Uterus (tissue), 4 donors: Measurements from ENCODE around the gene IL1F10. TPM values are rescaled to one million over a fixed set of nuclear protein-coding genes. Genes with fewer than 3 reads are reported as not detected.

Experiments used
- DNase-seq, 2 donors: peaks; one replicate each; pipeline ENCODE4 v3.0.0-alpha.2; 2019 to 2020
- H3K27ac ChIP-seq, 2 donors: fragments of 200-600 bp; sonication (generic); 1 replicate in 1 of 2; 2 replicates in 1 of 2; pipeline ENCODE4 v1.5.1; 2016 to 2018
- H3K27me3 ChIP-seq, 2 donors: fragments of 200-600 bp; sonication (generic); one replicate each; pipeline ENCODE4 v1.5.1; 2018 to 2019; ENCODE audit warnings: control low read depth in 1 of 2
- H3K36me3 ChIP-seq, 2 donors: fragments of 200-600 bp; sonication (generic); one replicate each; pipeline ENCODE4 v1.5.1; 2019; ENCODE audit warnings: control low read depth in 1 of 2
- H3K4me1 ChIP-seq, 2 donors: fragments of 200-600 bp; sonication (generic); one replicate each; pipeline ENCODE4 v1.5.1; 2018 to 2019; ENCODE audit warnings: control low read depth in 1 of 2
- H3K4me3 ChIP-seq, 2 donors: fragments of 200-600 bp; sonication (generic); 1 replicate in 1 of 2; 2 replicates in 1 of 2; pipeline ENCODE4 v1.5.1; 2018 to 2019; ENCODE audit warnings: mild to moderate bottlenecking in 1 of 2
- H3K9me3 ChIP-seq, 2 donors: fragments of 200-600 bp; sonication (generic); one replicate each; pipeline ENCODE4 v1.5.1; 2019; ENCODE audit warnings: control low read depth in 1 of 2
- CTCF ChIP-seq, 4 experiments: fragments of 200-600 bp in 2 of 4; fragments of 450-650 bp in 2 of 4; sonication (generic) in 2 of 4; IDR thresholded peaks; one replicate each; pipeline ENCODE4 v1.5.1; 2016 to 2019; ENCODE audit warnings: antibody characterized with exemption in 4 of 4, mild to moderate bottlenecking in 2 of 4, moderate library complexity in 1 of 4
- POLR2A ChIP-seq, 2 donors: fragments of 450-650 bp; IDR thresholded peaks; one replicate each; pipeline ENCODE4 v1.6.1; 2016; ENCODE audit warnings: antibody characterized with exemption in 2 of 2, mild to moderate bottlenecking in 1 of 2, moderate library complexity in 1 of 2
- intact Hi-C: fragments of 100-400 bp; cut with DNase I; formaldehyde crosslinking; loops from one replicate; pipeline ENCODE4 v1.15.1; 2023; ENCODE audit warnings: low total_unique reads
- total RNA-seq, 4 donors: library from RNA; depleted of rRNA in 3 of 4; stranded (reverse); fragments of >200 nt in 3 of 4; gene quantifications; one replicate each; pipeline versions ENCODE4 v1.1.0 to v1.2.4, GENCODE V29; 2014 to 2023
- donor health status: DM: yes; HTN: yes; CAD: no.

The IL1F10 gene
- total RNA-seq, 4 donors from 2014 or later = not detected

- Histone ChIP-seq H3K27ac (no peak overlapping the region), H3K4me3 (no peak overlapping the region), H3K9me3 (no peaks in the 10 kb centered on the region), H3K4me1 (no peaks in the 10 kb centered on the region), H3K27me3 (no peaks in the 10 kb centered on the region), H3K36me3 (no peaks in the 10 kb centered on the region)
- DNase-seq = no peak
- intact Hi-C loops = no loop called here
- no peak for TF ChIP-seq POLR2A (IDR thresholded peaks at IDR 0.05)
- no peak for TF ChIP-seq CTCF (IDR thresholded peaks at IDR 0.05)
Measured at GRCh38 chr2:113068706-113069485, 1.1 kb downstream of the IL1F10 start.

GRCh38 chr2:113069676-113070605 is 2.2 kb downstream of the IL1F10 start:
- intact Hi-C loops = no loop called here
- Histone ChIP-seq H3K4me3 (no peak overlapping the region), H3K36me3 (no peaks in the 10 kb centered on the region), H3K27ac (no peak overlapping the region), H3K9me3 (no peaks in the 10 kb centered on the region), H3K4me1 (no peaks in the 10 kb centered on the region), H3K27me3 (no peaks in the 10 kb centered on the region)
- TF ChIP-seq CTCF (IDR thresholded peaks at IDR 0.05) = no peak
- no peak for TF ChIP-seq POLR2A (IDR thresholded peaks at IDR 0.05)
- DNase-seq = no peak

DNA sequence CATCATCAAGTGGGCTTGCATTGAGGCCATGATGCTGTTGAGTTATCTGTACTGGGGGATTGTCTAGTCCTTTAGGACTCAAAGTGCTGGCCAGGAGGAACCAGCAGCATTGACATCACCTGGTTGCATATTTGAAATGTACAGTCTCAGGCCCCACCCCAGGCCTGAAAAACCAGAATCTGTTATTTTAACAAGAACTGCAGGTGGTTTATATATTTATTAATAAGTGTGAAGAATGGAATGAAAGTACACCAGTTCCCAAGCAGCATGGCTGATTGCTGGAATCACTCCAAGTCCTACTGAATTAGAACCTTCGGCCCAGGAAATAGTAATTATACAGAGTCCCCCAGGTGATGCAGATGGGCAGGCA is 2.8 kb downstream of the IL1F10 start:
- Histone ChIP-seq H3K27me3 (no peaks in the 10 kb centered on the region), H3K4me3 (no peak overlapping the region), H3K27ac (no peak overlapping the region), H3K4me1 (no peaks in the 10 kb centered on the region), H3K36me3 (no peaks in the 10 kb centered on the region), H3K9me3 (no peaks in the 10 kb centered on the region)
- DNase-seq = no peak
- intact Hi-C loops = no loop called here
- no peak for TF ChIP-seq CTCF (IDR thresholded peaks at IDR 0.05)
- no peak for TF ChIP-seq POLR2A (IDR thresholded peaks at IDR 0.05)

- no peak for TF ChIP-seq CTCF (IDR thresholded peaks at IDR 0.05)
- no peak for TF ChIP-seq POLR2A (IDR thresholded peaks at IDR 0.05)
- intact Hi-C loops = no loop called here
- Histone ChIP-seq H3K27ac (no peak overlapping the region), H3K36me3 (no peaks in the 10 kb centered on the region), H3K27me3 (no peaks in the 10 kb centered on the region), H3K9me3 (no peaks in the 10 kb centered on the region), H3K4me1 (no peaks in the 10 kb centered on the region), H3K4me3 (no peak overlapping the region)
- DNase-seq = no peak
Measured at GRCh38 chr2:113072584-113072983, 4.8 kb downstream of the IL1F10 start.

GRCh38 chr2:113073325-113073834 is 5.6 kb downstream of the IL1F10 start:
- intact Hi-C loops = no loop called here
- DNase-seq = no peak
- Histone ChIP-seq H3K4me1 (no peaks in the 10 kb centered on the region), H3K36me3 (no peaks in the 10 kb centered on the region), H3K27me3 (no peaks in the 10 kb centered on the region), H3K9me3 (no peaks in the 10 kb centered on the region), H3K4me3 (no peak overlapping the region), H3K27ac (no peak overlapping the region)
- no peak for TF ChIP-seq CTCF (IDR thresholded peaks at IDR 0.05)
- TF ChIP-seq POLR2A (IDR thresholded peaks at IDR 0.05) = no peak
